GM19193 (cell line): Measurements from ENCODE around the gene LMF2.

ENCODE experiments used
- POLR2A ChIP-seq: IDR thresholded peaks from 4 replicates; pipeline ENCODE4 v1.6.1; 2011; ENCODE audit not compliant: insufficient read depth, insufficient read length; ENCODE audit errors: extremely low read depth

Gene LMF2

DNA sequence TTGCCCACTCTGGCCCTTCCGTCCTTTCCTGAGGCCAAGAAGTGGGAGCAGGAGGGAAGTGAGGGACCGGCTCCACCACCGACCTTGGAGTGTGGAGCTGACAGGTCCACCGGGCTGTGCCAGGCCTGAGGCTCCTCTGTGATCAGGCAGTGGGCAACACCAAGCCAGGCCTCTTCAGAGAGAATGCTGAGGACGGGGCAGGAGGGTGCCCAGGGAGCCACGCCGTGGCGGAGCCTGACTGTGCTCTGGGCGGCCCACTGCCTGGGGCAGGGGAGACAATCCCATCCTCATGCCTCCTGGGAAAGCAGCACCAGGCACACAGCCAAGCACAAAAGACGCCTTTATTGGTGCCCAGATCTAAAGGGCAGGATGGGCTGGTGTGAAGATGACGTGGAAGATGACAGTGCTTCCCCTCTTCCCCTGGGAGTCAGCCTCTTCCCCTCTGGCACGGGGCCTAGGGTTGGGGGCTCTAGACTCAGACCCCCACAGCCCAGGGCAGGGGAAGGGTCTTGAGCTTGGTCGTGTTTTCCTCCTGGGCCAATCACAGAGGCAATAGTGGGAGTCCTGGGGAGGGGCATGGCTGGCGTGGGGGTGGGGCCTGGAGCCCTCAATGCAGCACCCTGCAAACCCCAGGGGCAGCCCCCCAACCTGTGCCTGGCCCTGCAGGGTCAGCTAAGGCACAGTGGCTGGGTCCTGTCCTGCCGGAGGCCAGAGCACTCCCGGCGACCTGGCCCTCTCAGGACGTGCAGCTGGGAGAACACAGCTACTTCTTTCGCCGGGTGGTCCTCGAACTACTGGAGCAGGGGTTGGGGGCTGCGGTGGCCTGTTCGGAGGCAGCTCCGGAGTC lies 4.7 kb downstream of the LMF2 start:
- no peak for TF ChIP-seq POLR2A

DNA sequence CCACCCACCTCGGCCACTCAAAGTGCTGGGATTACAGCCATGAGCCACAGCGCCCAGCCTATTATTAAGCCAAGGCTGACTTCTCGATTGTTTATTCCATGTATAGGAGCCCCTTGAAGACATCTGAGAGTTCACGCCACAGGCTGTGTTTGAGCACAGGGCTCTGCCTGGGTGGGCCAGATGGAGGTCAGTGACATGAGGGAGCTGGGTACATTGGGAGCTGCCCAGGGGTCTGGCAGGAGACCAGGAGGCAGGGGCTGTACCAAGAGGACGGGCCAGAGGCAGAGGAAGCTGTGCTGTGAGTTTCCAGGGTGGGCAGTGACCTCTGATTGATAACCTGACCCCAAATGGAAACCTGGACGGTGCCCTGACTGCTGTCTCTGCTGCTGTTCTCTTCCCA lies 5.4 kb downstream of the LMF2 start:
- no peak for TF ChIP-seq POLR2A

DNA sequence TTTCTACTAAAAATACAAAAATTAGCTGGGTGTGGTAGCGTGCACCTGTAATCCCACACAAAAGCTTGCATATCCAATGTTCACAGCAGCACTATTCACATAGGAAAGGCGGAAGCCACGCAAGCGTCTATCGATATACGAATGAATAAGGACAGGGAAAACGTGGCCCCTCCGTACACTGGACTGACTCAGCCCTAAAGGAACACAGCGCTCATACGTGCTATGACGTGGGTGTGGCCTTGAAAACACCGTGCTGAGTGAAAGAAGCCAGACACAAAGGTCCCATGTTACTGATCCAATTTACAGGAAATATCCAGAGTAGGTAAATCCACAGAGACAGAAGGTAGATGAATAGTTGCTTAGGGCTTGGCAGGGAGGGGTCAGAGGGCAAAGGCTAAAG lies 7.0 kb downstream of the LMF2 start:
- no peak for TF ChIP-seq POLR2A

DNA sequence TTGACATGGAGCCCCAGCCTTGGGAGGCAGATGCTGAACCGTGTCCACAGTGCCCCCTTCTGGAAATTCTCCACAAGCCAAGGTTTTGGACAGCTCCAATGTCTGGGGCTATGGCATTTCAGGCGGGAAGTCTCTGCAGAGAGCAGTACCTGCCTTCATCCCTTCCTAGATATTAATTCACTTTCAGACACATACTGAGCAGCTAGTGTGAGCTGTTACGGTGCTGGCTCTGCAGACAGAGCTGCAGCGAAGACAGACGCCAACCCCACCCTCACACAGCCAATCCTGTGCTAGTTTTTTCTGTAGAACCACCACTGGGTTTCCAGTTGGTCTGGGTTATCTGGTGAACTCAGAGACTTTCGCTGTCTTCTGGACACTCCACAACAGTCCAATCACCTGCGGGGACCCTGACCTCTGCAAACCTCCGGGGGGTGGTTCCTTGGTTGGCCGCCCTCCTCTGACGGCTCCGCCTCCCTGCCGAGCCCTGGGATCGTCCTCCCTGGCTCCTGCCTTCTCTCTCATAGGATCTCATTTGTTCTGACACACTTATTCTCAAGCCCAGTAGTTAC lies 9.1 kb downstream of the LMF2 start:
- TF ChIP-seq POLR2A = no peak

DNA sequence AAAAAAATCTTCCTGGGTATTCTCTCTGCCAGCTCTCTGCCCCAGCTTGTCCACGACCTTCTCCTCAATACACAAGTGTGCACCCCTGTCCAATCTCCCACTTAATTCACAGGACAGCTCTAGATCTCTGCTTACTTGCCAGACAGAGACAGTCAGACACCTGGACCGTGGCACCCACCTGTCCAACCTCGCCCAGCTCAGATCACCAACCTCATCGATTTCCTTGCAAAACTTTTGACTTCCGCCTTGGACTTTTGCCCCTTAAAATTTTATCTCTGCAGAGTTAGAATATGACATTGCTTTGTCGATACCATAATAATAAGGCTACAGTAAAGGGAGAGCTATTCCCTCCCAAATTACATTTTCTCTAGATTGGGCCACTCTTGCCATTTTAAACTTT lies 10.4 kb downstream of the LMF2 start:
- TF ChIP-seq POLR2A = no peak

DNA sequence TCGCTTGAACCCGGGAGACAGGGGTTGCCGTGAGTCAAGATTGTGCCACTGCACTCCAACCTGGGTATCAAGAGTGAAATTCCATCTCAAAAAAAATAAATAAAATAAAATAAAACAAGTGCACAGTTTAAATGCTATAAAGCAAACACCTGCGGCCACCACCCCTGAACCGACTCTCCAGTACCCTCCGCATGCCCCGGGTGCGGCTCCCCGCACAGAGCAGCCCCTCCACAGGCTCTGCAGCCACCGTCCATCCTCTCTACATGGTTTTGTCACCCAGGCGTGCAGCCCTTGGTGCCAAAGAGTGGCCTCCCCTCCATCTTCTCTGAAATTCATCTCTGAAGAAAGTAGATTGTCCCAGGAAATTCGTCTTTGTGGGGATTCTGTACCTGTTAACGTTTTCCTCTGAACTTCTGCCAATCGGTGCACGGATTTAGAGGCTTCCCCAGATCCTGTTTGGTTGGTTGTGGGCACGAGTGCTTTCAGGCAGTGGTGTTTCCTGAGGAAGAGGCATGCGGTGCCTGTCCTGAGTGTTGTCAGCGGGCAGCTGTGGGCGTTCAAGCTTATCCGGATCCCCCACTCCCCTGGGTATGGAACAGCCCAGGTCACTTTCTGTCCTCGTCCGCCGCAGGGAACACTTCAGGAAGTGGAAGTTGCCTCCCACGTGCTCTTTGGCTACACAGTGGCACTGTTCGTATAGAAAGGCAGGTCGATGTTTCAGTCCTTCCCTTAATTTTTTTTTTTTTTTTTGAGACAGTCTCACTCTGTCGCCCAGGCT lies 16.8 kb downstream of the LMF2 start:
- no peak for TF ChIP-seq POLR2A

DNA sequence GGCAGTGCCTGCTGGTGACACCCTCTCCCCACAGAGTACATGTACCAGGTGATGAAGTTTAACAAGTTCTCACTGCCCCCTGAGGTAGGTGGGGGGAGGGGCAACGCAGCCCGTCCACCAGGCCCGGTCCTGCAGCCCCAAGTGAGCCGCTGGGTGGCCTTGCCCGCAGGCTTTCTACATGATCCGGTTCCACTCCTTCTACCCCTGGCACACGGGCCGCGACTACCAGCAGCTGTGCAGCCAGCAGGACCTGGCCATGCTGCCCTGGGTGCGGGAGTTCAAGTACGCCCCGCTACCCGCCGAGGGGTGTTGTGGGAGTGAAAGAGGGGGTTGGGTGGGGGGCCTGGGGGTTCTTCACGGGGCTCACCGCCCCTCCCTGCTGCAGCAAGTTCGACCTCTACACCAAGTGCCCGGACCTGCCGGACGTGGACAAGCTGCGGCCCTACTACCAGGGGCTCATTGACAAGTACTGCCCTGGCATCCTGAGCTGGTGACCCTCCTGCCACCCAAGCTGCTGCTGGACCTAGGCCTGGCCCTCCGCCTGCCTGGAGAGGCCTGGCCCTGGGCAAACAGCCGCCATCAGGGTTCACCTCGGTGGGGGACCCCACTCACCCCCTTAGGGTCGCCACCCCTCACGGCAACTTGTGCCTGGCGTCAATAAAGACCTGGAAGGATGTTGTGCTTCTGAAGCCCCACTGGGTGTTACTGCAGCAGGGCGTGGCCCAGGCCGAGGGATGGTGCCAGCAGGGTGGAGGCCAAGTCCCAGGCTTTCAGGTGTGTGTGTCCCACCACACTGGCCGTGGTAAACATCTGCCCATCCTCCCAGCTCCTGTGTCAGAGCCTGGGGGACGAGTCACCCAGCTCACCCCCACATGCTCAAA lies 17.9 kb downstream of the LMF2 start:
- no peak for TF ChIP-seq POLR2A

DNA sequence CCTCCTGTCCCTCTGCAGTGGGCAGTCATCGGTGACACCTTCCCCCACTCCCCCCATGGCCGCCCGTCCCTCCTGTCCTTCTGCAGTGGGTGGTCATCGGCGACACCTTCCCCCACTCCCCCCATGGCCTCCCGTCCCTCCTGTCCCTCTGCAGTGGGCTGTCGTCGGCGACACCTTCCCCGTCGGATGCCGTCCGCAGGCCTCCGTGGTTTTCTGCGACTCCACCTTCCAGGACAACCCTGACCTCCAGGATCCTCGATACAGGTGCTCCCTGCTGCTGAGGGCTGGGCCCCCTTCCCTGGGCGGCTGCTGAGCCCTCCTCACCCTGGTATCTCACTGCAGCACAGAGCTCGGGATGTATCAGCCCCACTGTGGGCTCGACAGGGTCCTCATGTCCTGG lies 18.6 kb downstream of the LMF2 start:
- no peak for TF ChIP-seq POLR2A

DNA sequence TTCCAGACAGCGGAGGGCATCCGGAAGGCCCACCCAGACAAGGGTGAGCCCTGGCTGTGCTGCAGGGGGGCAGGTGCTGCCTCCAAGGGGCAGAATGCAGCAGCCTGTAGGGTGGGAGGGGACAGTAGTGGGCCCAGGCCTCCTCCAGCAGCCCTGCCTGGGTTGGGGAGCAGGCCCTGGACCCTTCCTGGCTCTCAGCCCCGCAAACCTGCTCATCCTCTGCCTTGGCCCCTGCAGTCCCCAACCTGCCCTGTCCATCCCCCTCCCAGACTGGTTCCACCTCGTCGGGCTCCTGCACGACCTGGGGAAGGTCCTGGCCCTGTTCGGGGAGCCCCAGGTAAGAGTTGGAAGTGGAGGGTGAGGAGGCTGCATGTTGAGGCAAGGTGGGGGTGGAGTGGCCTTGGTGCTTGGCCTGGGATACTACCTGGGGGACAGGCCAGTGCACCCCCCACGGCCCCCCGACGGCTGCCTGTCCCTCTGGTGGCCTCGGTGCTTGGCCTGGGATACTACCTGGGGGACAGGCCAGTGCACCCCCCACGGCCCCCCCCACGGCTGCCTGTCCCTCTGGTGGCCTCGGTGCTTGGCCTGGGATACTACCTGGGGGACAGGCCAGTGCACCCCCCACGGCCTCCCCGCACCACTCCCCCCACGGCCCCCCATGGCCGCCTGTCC lies 19.4 kb downstream of the LMF2 start:
- TF ChIP-seq POLR2A = no peak

DNA sequence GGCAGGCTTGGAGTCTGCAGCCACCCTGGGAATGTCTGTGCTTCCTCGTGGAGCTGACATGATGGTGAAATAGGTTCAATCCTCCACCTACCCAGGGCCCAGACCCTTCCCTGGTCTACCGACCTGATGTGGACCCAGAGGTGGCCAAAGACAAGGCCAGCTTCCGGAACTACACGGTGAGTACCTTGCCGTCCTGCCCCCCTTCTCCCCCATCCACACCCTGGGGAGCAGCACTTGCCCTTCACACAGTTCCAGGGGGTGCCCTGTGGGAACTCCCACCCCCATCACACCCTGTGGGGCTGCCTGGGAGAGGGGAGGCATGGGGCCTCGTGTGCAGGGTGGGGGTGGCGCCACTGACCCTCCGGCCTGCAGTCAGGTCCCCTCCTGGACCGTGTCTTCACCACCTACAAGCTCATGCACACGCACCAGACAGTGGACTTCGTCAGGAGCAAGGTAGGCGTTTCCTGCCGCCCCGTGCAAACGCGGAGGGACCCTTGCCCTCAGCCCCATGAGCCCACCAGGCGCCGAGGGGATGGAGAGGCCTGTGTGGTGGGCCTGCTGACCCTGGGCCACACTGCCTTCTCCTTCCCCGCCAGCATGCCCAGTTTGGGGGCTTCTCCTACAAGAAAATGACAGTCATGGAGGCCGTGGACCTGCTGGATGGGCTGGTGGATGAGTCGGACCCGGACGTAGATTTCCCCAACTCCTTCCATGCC lies 20.1 kb downstream of the LMF2 start:
- no peak for TF ChIP-seq POLR2A

DNA sequence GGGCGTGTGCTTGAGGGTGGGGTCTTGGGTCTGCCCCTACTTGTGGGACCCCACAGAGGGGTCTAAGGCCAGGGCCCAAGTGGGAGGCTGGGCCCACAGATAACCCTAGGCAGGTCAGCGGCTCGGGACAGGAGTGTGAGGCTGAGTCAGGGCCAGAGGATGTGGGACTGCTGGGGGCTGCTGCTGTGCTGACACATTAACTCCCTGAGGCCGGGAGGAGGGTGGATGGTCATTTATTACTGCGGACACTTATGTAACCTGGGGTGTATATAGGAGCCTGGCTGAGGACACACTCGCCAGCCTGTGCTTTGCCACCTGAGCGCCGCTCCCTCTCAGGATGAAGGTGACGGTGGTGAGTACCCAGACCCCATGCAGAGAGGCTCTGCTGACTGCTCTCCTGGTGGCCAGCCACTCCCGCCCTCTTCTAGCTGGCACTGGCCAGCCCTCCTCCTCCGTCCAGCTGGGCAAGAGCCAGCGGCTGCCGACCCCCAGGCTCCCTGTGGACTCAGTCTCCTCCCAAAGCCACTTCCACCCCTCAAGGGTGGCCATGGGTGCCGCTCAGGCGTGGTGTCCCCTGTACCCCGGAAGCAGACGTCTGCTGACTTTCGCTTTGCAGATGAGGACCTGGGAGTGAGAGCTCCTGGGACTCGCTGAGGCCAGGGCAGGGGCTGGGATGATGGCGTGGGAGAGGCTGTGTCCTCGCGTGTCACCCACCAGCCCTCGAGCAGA lies 20.8 kb downstream of the LMF2 start, which contains the start of gene MIOX:
MIOX (plus strand) TSS at position 299 of the 729 bp plus-strand sequence; CDS start at position 338, 39 bp downstream.
- no peak for TF ChIP-seq POLR2A

DNA sequence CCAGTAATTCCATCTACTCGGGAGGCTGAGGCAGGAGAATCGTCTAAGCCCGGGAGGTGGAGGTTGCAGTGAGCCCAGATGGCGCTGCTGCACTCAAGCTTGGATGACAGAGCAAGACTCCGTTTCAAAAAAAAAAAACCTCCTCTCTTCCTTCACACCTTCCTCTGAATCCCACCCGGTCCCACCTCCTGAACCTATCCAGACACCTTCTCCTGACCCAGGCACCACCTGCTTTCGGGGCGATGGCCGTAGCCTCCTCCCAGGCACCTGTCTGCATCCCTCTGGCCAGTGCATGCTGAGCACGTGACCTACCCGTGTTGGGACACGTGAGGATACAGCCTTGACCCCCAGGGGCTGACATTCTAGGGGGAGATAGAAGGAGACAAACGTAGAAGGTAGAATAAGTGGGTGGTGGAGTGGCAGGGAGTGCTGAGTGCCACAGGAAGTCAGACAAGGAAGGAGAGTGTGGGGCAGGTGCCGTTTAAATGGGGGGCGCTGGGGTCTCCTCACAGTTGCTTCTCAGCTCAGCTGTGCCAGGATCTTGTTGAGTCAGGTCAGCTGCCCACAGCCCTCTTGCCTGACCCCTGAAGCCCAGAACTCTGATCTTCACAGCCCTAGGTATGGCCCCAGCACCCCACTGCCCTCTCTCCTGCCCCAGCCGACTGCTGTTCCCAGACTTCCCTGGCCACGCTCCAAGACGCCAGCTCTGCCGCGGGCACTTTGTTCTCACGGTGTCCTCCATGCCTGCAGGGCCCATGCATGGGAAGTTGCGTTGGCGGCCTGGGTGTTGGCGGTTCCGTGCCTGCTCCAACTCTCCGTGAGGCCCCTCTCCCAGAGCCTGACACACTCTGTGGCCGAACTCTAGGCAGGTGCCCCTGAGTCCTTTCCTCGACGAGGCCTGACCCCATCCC lies 22.0 kb downstream of the LMF2 start:
- TF ChIP-seq POLR2A = no peak
